Measurements from ENCODE around the gene RIMBP2.

DNA sequence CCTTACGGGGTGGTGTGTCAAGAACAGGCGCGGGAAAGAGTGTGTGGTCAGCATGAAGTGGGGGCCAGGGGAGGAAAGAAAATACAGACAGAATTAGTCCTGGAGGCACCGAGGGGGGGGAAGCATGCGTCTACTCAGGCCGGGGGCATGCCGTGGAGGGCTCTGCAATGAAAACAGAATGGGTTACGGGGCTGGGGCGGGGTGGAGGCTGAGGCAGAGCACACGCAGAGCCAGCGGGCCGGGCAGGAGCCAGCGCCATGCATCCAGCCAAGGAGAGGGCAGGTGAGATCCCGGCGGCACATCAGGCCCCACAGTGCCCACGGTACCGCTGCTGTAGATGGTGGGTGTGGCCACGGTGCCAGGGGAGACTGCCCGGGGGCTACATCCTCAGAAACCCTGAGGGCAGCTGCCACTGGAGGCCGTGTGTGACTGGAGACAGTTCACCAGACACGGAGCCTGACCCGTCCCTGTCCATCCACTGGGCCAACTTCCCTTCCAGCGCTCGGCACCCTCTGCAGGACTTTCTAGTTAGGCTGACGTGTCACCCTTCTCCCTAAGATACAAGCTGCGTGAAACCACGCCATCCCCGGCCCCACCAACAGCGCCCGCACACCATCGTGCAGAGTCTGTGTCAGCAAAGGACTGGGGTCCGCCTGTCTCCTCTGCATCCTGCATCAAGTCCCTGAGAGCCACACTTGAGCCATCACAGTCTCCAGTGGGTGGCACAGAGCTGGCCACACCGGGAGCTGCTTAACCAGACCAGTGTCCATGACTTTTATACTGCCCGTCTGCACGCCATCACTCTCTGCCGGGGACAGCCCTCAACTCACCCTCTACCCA lies 291.0 kb downstream of the RIMBP2 start:
- TF ChIP-seq POLR2A (IDR thresholded peaks at IDR 0.05) (no peak), EP300 (IDR thresholded peaks at IDR 0.05) (no peak)
- TF ChIP-seq, protein P1, sequence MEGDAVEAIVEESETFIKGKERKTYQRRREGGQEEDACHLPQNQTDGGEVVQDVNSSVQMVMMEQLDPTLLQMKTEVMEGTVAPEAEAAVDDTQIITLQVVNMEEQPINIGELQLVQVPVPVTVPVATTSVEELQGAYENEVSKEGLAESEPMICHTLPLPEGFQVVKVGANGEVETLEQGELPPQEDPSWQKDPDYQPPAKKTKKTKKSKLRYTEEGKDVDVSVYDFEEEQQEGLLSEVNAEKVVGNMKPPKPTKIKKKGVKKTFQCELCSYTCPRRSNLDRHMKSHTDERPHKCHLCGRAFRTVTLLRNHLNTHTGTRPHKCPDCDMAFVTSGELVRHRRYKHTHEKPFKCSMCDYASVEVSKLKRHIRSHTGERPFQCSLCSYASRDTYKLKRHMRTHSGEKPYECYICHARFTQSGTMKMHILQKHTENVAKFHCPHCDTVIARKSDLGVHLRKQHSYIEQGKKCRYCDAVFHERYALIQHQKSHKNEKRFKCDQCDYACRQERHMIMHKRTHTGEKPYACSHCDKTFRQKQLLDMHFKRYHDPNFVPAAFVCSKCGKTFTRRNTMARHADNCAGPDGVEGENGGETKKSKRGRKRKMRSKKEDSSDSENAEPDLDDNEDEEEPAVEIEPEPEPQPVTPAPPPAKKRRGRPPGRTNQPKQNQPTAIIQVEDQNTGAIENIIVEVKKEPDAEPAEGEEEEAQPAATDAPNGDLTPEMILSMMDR (IDR thresholded peaks at IDR 0.05), result no peak
